Measurements from ENCODE around the gene SAP30L. TPM values are rescaled to one million over a fixed set of nuclear protein-coding genes. Genes with fewer than 3 reads are reported as not detected.

The SAP30L gene
- total RNA-seq, 1 donor from 2014 or later: 17.9 TPM

GRCh38 chr5:154460172-154460571 lies 14.4 kb downstream of the SAP30L start:
- no peak for FAIRE-seq
- DNase-seq (ENCODE audit: low spot score in 2 of 2): no peak

DNA sequence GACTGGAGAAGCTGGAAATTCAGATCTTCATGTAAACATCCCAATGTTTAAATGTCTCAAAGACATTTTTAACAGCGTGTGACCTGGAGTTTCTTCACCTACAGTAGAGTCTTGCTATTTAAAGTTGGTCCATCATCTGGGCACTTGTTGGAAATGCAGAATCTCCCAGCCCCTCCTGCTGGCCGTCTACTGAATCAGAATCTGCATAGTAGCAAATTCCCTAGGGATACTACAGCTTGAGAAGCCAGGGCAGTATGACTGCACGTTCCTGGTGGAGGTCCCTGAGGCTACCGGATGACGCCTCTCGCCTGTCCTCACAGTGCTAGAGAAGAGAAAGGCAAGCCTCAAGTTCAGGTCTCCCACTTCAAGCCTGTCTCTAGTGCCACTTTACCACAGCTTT lies 15.7 kb downstream of the SAP30L start:
- DNase-seq (ENCODE audit: low spot score in 2 of 2): no peak
- no peak for FAIRE-seq

DNA sequence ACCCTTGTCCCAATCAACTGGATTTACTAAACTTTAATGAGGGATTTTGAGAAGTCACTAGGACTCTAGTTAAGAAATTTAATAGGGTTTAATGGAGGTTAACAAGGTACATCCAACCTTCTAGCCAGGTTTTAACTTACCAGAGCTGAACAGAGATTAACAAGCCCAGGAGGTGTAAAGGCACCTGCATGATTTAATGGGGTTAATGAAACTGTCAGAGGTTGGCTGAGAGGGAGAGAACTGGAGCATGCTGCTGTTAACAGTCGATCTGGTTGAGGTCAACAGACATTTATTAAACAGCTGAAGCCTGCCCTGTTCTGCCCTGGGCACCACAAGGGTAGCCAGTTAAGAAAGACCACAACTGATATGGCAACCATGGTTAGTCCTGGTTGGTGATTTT lies 18.6 kb downstream of the SAP30L start:
- no peak for DNase-seq (ENCODE audit: low spot score in 2 of 2)
- FAIRE-seq: no peak

DNA sequence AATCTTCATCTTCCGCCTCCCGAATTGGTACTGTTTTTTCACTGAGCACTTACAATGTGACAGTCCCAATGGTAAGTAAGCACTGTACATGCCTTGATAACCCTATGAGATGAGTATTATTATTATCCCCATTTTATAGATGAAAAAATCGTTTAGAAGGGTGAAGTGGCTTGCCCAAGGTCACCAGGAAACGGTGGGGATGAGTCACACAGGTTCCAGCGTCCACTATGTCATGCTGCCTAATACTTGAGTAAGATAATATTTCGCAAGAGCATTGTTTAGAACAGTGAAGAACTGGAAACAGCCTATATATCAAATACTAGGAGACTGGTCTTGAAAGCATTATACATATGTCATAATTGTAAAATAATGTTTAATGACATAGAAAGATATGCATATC lies 19.4 kb downstream of the SAP30L start:
- DNase-seq (ENCODE audit: low spot score in 2 of 2): no peak
- no peak for FAIRE-seq

- DNase-seq (ENCODE audit: low spot score in 2 of 2): no peak
- FAIRE-seq: no peak
These were observed 20.4 kb downstream of the SAP30L start for GRCh38 chr5:154466147-154466546.

DNA sequence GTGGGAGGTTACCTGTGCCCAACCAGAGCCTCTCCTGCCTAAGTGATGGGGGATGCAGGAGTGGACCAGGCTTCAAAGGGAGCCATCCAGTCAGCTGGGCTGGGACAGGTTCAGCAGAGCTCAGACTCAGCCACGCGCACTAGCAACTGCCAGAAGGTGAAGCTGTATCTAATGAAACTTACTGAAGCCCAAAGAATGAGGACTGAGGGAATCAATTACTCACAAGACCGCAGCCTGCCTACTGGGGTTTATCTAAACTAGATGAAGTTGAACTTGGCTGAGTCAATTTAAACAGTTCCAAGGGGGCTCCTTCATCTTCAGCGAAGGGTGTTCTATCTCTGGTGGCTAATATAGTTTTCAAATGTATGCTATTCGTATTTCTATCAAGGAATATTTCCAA lies 20.9 kb downstream of the SAP30L start:
- no peak for FAIRE-seq
- DNase-seq (ENCODE audit: low spot score in 2 of 2): no peak

- peak in 1 of 2 donors; percentile 81 for DNase-seq (ENCODE audit: low spot score in 2 of 2)
- no peak for FAIRE-seq
These were observed 22.0 kb downstream of the SAP30L start for GRCh38 chr5:154467655-154468354.

DNA sequence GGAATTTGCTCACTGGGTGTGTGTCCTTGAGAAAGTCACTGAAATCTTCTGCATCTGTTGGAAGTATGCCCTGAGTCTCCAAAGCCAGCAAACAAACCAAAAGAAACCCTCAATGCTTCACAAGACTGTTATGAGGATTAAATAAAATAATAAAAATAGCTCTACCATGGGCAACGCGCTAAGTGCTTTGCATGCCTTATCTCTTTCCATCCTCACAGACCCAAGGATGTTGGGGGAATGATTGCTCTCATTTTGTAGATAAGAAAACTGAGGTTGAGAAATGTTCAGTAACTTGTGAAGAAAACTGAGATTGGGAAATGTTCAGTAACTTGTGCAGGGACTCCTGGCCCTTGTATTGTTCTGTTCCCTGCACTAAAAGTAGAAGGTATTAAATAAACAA lies 24.3 kb downstream of the SAP30L start:
- no peak for FAIRE-seq
- no peak for DNase-seq (ENCODE audit: low spot score in 2 of 2)

- no peak for DNase-seq (ENCODE audit: low spot score in 2 of 2)
- FAIRE-seq: no peak
These were observed 25.4 kb downstream of the SAP30L start for GRCh38 chr5:154470947-154471870.

DNA sequence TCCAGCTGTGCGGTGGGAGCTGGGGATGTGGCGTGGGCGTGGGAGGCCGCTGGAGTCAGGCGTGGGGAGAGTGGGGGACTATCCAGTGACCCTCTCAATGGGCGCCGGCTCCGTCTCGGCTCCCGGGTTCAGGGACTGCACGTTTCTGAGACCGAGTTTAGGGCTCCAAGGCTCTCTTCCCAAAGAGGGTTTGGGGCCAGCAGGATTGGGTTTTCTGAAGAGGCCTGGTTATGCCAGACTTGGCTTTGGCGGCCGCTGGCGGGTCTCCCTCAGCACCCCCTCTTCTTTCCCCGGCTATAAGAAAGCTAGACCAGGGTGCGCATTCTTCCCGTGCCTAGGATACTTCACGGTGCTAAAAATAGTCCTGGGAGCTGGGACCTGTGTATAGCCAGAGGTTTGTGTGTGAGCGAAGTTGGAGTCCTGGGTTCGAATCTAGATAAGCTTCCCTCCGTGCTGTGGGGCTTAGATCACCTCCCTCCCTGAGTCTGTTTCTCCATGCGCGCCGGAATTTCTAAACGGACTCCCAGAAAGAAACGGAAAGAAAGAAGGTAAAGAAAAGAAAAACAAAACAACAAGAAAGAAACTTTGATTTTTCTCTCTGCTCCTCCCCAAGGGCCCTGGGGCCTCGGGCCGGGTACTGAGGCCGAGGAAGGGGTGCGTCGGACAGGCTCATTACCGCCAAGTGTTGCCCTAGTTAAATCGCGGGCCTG lies 27.2 kb downstream of the SAP30L start:
- no peak for FAIRE-seq
- DNase-seq (ENCODE audit: low spot score in 2 of 2): no peak

- DNase-seq (ENCODE audit: low spot score in 2 of 2): no peak
- FAIRE-seq: no peak
These were observed 27.9 kb downstream of the SAP30L start for GRCh38 chr5:154473581-154474283.

DNA sequence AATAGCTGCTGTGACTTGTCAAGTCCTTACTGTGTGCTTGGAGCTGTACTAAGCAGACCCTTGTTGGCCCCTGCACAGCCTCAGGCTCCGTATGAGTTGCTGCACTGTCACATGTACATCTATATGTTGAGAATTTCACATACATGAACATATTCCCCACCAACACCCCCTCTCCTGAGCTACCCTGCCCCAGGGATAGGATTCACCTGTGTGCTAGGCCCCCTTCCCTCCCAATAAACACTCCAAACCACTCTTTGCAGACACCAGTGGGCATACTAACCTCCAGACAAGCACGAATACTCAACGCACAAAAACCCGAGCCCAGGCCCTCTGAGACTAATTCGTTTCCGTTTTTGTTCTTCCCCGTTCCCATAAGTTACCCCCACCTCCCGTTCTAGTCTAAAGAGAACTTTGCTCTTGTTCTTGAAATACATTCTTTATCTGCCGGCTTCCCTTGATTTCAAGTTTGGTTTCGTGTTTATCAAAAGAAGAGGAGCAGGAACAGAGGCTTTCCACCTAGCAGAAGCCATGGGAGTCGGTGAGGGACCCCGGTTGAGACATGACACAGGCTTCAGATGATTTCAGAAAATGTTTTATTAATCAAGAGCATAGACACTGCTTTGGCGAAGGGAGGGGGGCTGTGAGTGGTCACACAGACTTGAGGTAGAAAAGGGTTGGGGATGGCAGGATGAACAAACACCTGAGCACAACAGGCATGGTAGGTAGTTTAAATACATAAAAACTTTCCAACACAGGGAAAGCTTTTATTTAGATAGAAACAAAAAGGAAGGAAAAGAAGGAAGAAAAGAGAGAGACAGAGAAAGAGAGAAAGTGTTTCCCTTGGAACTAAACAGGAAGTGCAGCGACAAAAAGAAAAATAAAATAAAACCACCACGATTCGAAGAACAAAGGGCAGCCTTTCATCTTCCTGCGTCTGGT lies 28.9 kb downstream of the SAP30L start:
- DNase-seq (ENCODE audit: low spot score in 2 of 2) (no peak), FAIRE-seq (no peak)

DNA sequence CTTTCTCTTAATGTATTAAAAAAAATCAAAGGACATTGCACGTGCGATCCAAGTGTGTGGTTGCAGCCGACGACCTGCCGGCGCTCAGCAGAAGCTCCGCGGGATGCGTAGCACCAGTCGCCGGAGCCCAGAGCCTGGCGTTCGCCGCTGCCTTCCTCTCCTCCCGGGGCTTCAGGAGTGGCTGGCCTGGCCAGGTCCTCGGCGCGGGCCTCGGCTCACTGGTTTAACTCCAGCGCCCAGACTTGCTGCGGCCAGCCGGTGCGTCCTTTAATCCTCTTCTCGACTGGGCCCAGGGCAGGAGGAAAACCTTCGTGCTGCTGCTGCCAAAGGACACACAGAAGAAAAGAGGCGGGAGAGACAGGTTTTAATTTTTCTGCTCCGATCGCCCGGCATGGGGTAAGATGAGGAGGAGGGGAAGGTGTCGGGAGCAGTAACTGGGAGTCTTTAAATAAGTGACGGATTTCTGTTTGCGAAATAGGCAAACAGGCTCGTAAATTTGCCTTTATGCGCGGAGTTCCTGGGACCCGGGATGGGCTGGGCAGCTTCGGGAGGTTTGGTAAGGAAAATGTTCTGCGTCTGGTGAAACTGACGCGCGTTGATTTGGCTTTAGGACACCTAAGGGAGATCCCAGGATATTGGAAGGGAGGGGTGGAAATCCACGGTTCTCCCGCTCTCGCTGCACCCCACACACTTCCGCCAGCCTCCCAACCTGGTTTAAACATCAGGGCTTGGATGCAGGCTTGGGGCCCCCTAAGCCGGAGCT lies 30.0 kb downstream of the SAP30L start:
- FAIRE-seq: no peak
- DNase-seq (ENCODE audit: low spot score in 2 of 2): no peak

GRCh38 chr5:154476354-154477205 lies 30.8 kb downstream of the SAP30L start:
- FAIRE-seq: no peak
- DNase-seq (ENCODE audit: low spot score in 2 of 2): no peak

DNA sequence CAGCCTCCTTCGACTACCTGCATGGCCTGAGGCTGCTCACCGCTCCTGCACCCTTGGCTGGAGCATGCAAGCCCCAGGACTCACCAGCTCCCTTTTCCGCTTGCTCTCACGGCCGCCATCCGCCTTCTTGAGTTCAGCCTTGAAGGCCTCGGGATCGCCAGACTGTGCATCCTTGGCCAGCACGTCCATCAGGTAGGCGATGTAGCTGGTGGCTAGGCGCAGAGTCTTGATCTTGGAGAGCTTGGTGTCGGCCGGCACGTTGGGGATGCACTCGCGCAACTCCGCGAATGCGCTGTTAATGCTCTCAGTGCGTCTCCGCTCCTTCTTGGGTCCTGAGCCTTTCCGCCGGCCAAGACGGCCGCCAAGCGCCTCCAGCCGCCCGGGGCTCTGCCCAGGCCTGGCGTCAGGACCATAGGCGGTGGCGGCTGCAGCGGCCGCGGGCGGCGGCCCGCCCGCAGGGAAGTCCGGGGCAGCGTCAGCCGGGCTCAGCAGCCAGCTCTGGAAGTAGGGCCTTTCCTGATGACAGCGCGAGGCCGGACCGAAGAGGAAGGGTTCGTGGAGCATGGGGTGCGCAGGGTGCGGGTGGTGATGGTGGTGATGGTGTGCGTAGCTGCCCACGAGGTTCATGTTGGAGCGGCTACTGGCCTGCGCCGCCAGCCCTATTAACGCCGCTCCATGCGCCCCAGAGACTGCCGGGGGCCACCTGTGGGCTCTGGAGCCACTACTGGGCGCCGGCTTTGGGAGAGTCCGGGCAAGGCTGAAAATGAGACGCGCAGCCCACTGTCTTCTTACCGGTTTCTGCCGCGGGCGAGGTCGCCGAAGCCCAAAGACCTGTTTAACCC lies 31.8 kb downstream of the SAP30L start:
- FAIRE-seq (no peak), DNase-seq (ENCODE audit: low spot score in 2 of 2) (no peak)

GRCh38 chr5:154478224-154478565 lies 32.4 kb downstream of the SAP30L start, which contains the start of gene HAND1:
Gene HAND1, minus strand, starts transcription at chr5:154478227. Its CDS starts 219 bp downstream, at chr5:154478008.
- FAIRE-seq (no peak), DNase-seq (ENCODE audit: low spot score in 2 of 2) (peak in 1 of 2 donors; percentile 54)

GRCh38 chr5:154478752-154479159 lies 33.0 kb downstream of the SAP30L start:
- DNase-seq (ENCODE audit: low spot score in 2 of 2) (no peak), FAIRE-seq (no peak)
